Non-pigmented ciliary epithelial cell (primary cell): Measurements from ENCODE around the gene USP26.
"Not testable (repeated sequence)": the region's sequence is repeated elsewhere in the genome, so short reads cannot be mapped to it uniquely, and the experiment has no call there.

ENCODE experiments used
- DNase-seq: peaks from one replicate; pipeline ENCODE4 v3.0.0-alpha.2; 2010; ENCODE audit warnings: low read depth

The USP26 gene

DNA sequence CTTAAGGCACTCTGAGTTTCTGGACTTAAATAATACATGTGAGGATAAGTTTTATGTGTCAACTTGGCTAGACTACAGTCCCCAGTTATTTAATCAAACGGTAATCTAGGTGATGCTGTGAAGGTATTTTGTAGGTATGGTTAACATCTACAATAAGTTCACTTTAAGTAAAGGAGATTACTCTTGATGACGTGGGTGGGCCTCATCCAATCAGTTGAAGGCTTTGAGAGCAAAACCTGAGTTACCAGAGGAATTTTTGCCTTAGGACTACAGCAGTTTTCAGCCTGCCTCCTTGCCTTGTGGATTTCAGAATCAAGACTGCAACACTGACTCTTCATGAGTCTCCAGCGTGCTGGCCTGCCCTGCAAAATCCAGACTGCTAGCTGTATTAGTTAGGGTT is 78.7 kb downstream of the USP26 start:
- no peak for DNase-seq

DNA sequence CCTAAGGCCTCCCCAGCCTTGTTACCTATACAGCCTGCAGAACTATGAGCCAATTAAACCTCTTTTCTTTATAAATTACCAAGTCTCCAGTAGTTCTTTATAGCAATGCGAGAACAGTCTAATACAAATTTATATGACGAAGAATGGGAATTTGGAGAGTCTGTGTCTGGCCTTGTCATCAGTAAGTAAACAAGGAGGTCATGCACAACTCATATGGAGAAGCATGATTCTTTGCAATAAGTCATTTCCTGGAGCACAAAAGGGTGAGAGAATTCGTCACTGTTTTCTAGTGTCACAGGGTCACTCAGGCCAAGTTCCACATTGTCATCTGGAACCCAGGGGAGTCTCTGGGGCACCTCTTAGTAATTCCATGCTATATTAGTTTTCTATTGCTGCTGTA is 89.5 kb downstream of the USP26 start:
- no peak for DNase-seq

DNA sequence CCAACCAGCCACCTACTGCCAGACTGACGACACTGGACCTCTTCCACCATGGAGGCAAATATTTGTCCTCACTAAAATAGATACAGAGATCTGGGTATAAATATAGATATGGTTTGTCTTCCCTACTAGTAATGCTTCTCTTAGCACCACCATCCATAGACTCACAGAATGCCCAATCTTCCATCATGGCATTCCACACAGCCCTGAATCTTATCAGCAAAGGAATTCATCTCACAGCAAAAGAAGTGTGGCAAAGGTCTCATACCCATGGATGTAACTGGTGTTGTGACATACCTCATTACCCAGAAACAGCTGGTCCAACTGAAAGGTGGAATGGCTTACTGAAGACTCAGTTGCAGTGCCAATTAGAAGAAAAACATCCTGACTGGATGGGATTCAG is 91.3 kb downstream of the USP26 start:
- DNase-seq = no peak

DNA sequence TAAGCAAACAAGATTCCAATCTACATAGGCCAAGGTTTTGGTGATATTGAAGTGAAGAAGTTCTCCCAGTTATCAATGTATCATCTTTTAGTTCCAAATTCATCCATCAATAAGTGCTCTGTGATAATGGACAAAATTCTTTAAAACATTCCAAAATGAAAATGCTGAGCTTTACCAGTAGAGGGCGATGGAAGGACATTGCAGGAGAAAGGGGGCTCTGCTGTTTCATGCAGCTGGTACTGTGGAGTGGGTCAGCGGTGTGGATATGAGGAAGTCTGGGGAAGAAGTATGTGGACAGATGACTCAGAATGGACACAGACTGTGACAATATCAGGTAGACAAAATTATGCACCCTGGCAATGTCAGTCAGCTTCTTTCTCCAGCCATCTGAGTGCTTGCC is 91.9 kb downstream of the USP26 start:
- no peak for DNase-seq

DNA sequence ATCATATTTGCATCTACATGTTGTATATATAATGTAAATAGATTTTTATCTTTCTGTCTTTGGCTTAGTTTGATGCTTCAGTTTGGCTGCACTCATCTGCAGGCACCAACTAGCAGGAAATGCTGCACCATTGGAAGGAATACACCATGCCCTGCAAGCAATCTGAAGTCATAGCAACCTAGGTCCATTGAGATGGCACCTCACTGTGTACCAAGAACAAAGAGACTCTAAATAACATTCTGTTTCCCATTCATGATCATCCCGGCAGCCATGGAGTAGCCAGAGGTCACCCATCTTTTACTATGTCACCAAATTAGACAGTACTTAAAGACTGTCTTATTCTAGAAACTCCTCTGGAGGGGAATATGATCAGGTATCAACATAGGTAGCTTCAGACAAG is 97.7 kb downstream of the USP26 start:
- no peak for DNase-seq

DNA sequence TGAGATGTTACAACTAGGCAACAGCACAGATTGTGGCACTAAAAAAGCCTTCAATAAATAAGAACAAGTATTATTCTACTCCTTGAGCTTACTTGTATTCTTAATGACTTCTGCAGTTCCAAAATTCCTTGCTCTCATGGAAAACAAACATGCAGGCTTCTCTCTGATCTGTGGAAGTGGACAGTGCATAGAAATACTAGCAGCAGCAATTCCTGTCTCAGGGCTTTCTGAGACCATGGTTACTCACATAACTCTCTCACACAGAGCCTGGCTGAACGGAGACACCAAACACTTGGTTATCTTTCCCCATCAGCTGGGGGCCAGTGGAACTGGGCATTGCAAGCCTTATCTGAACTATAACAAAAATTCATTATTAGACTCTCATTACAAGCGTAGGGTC is 106.1 kb downstream of the USP26 start:
- DNase-seq = no peak

DNA sequence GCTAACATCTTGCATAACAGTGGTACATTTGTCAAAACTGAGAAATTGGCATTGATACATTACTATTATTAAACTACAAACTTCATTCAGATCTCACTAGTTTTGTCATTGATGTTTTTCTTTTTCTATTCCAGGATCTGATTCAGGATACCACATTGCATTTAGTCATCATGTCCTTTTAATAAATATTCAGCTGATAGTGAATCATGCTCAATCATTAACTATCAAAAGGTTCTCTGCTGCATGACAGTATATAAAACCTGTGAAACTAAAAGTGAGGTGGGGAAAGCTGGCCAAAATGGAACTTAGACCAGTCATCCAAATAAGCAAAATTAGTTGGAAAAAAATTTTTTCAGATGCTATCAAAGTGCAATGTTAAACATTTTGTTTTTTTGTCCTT is 110.4 kb downstream of the USP26 start:
- no peak for DNase-seq

DNA sequence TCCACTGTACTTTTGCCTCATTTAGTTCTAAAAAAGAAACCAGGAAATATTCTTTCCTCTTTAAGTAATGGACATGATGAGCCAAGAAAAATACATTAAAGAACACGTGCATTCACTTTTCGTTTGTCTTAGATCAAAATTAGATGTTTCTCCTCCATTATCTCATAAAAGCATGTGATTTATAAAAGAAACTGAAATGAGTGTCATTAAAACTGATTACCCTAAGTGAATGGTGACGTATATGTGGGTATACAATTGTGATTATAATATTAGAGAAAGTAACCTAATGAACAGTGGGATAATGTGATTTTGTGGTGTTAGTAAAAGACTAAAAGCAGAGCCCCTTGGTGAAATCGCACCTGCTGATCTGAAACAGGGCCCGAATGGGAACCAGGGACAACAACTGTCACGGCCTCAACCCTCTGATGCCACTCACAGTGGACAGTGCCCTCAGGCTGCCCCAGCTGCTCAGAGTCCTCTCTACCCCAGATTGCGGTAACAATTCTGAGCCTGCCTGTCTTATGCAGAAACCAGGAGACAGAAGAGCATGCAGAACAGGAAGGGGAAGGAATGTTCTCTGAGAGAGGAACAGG is 112.8 kb downstream of the USP26 start:
- no peak for DNase-seq

DNA sequence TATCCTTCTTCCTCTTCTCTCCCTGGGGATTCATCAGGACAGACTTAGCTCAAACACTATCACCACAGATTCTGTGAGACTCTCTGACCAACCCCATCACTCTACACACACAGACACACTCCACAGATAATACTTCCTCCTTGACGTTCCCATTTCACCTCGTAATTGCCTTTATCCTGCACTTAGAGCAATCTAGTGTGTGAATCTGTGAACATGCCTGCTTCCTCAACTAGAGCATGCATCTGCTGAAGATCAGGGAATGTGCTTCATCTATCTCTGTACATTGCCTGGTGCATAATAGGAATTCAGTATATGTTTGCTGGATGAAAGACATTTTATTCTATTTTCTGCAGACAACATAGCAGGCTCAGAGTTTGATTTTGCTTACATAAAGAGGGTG is 113.4 kb downstream of the USP26 start:
- DNase-seq = no peak

DNA sequence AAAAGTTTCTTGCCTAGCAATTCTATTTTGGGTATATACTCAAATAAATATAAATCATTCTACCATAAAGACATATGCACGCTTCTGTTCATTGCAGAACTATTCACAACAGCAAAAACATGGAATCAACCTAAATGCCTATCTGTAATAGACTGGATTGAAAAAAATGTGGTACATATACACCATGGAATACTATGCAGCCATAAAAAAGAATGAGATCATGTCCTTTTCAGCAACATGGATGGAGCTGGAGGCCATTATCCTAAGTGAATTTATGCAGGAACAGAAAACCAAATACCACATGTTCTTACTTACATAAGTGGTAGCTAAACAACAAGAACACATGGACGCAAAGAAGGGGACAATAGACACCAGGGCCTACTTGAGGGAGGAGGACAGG is 116.9 kb downstream of the USP26 start:
- DNase-seq = not testable (repeated sequence)
